ENCODE data around the gene USH1G.
"Not testable (repeated sequence)": the region's sequence is repeated elsewhere in the genome, so short reads cannot be mapped to it uniquely, and the experiment has no call there.

Gene USH1G

GRCh38 chr17:74873874-74874614, 49.0 kb downstream of the USH1G start:
- DNase-seq (ENCODE audit: low spot score) = no peak

GRCh38 chr17:74873037-74873873, 49.8 kb downstream of the USH1G start:
- peak; percentile 99 for DNase-seq (ENCODE audit: low spot score)

GRCh38 chr17:74872313-74873036, 50.6 kb downstream of the USH1G start, which contains the start of gene FDXR:
Gene FDXR (minus strand): TSS chr17:74872994. CDS start chr17:74872944, 50 bp downstream.
- DNase-seq (ENCODE audit: low spot score) = no peak

GRCh38 chr17:74871356-74872076, 51.5 kb downstream of the USH1G start:
- DNase-seq (ENCODE audit: low spot score) = no peak

GRCh38 chr17:74870512-74870911, 52.5 kb downstream of the USH1G start:
- no peak for DNase-seq (ENCODE audit: low spot score)

GRCh38 chr17:74870028-74870427, 53.0 kb downstream of the USH1G start:
- not testable (repeated sequence) for DNase-seq (ENCODE audit: low spot score)

- no peak for DNase-seq (ENCODE audit: low spot score)
These were observed 54.2 kb downstream of the USH1G start for GRCh38 chr17:74868908-74869255.

- DNase-seq (ENCODE audit: low spot score) = no peak
These were observed 54.7 kb downstream of the USH1G start for GRCh38 chr17:74868251-74868907.

GRCh38 chr17:74866198-74866835, 56.7 kb downstream of the USH1G start:
- no peak for DNase-seq (ENCODE audit: low spot score)
